Measurements from ENCODE around the gene ZNF362.

The ZNF362 gene

GRCh38 chr1:33336580-33336979 is 80.3 kb downstream of the ZNF362 start:
- no peaks in the 10 kb centered on the region for H3K27me3 Mint-ChIP-seq
- no peak overlapping the region for H3K4me3 Mint-ChIP-seq
- ATAC-seq: no peak
- H3K9me3 Mint-ChIP-seq: no peaks in the 10 kb centered on the region
- H3K36me3 Mint-ChIP-seq (ENCODE audit: low read depth): peaks cover 8% of the 10 kb centered on the region
- no peak overlapping the region for H3K27ac Mint-ChIP-seq
- peaks cover 10% of the 10 kb centered on the region for H3K4me1 Mint-ChIP-seq
- no peak for DNase-seq

GRCh38 chr1:33337441-33337840 is 81.1 kb downstream of the ZNF362 start:
- DNase-seq (no peak), ATAC-seq (no peak)
- H3K4me1 Mint-ChIP-seq: peaks cover 10% of the 10 kb centered on the region
- H3K4me3 Mint-ChIP-seq: no peak overlapping the region
- no peaks in the 10 kb centered on the region for H3K9me3 Mint-ChIP-seq
- no peaks in the 10 kb centered on the region for H3K27me3 Mint-ChIP-seq
- peaks cover 10% of the 10 kb centered on the region for H3K36me3 Mint-ChIP-seq (ENCODE audit: low read depth)
- no peak overlapping the region for H3K27ac Mint-ChIP-seq

- Mint-ChIP-seq H3K4me3 (no peak overlapping the region), H3K9me3 (no peaks in the 10 kb centered on the region), H3K4me1 (peaks cover 14% of the 10 kb centered on the region), H3K27ac (no peak overlapping the region), H3K36me3 (ENCODE audit: low read depth) (peaks cover 7% of the 10 kb centered on the region), H3K27me3 (no peaks in the 10 kb centered on the region)
- DNase-seq: no peak
- no peak for ATAC-seq
Observed at GRCh38 chr1:33338048-33338439, 81.8 kb downstream of the ZNF362 start.

GRCh38 chr1:33338440-33339211 is 82.3 kb downstream of the ZNF362 start:
- Mint-ChIP-seq H3K27ac (no peak overlapping the region), H3K36me3 (ENCODE audit: low read depth) (peaks cover 9% of the 10 kb centered on the region), H3K4me3 (no peak overlapping the region), H3K4me1 (peaks cover 14% of the 10 kb centered on the region), H3K9me3 (no peaks in the 10 kb centered on the region), H3K27me3 (no peaks in the 10 kb centered on the region)
- ATAC-seq (no peak), DNase-seq (no peak)

- Mint-ChIP-seq H3K27me3 (no peaks in the 10 kb centered on the region), H3K36me3 (ENCODE audit: low read depth) (peaks cover 15% of the 10 kb centered on the region), H3K4me3 (no peak overlapping the region), H3K27ac (no peak overlapping the region), H3K9me3 (no peaks in the 10 kb centered on the region), H3K4me1 (peaks cover 14% of the 10 kb centered on the region)
- no peak for ATAC-seq
- DNase-seq: no peak
Observed at GRCh38 chr1:33339413-33339812, 83.1 kb downstream of the ZNF362 start.

- H3K9me3 Mint-ChIP-seq: no peaks in the 10 kb centered on the region
- peaks cover 15% of the 10 kb centered on the region for H3K36me3 Mint-ChIP-seq (ENCODE audit: low read depth)
- no peak overlapping the region for H3K4me3 Mint-ChIP-seq
- H3K27me3 Mint-ChIP-seq: no peaks in the 10 kb centered on the region
- peaks cover 21% of the 10 kb centered on the region for H3K4me1 Mint-ChIP-seq
- ATAC-seq: no peak
- no peak for DNase-seq
- no peak overlapping the region for H3K27ac Mint-ChIP-seq
Observed at GRCh38 chr1:33341190-33341589, 84.9 kb downstream of the ZNF362 start.

- no peak overlapping the region for H3K27ac Mint-ChIP-seq
- no peaks in the 10 kb centered on the region for H3K9me3 Mint-ChIP-seq
- H3K4me3 Mint-ChIP-seq: no peak overlapping the region
- peaks cover 24% of the 10 kb centered on the region for H3K36me3 Mint-ChIP-seq (ENCODE audit: low read depth)
- no peaks in the 10 kb centered on the region for H3K27me3 Mint-ChIP-seq
- DNase-seq: no peak
- ATAC-seq: no peak
- peaks cover 31% of the 10 kb centered on the region for H3K4me1 Mint-ChIP-seq
Observed at GRCh38 chr1:33342041-33342723, 85.9 kb downstream of the ZNF362 start.

GRCh38 chr1:33343539-33343938 is 87.2 kb downstream of the ZNF362 start:
- Mint-ChIP-seq H3K27ac (no peak overlapping the region), H3K36me3 (ENCODE audit: low read depth) (peaks cover 26% of the 10 kb centered on the region), H3K4me1 (peaks cover 39% of the 10 kb centered on the region), H3K27me3 (no peaks in the 10 kb centered on the region), H3K9me3 (no peaks in the 10 kb centered on the region), H3K4me3 (no peak overlapping the region)
- ATAC-seq (no peak), DNase-seq (no peak)

- Mint-ChIP-seq H3K36me3 (ENCODE audit: low read depth) (peaks cover 26% of the 10 kb centered on the region), H3K9me3 (no peaks in the 10 kb centered on the region), H3K4me3 (no peak overlapping the region), H3K27me3 (no peaks in the 10 kb centered on the region), H3K4me1 (peaks cover 45% of the 10 kb centered on the region), H3K27ac (no peak overlapping the region)
- DNase-seq: no peak
- ATAC-seq: no peak
Observed at GRCh38 chr1:33344896-33345560, 88.7 kb downstream of the ZNF362 start.

- Mint-ChIP-seq H3K4me3 (peak overlapping the region; percentile 87), H3K27me3 (peaks cover 6% of the 10 kb centered on the region), H3K36me3 (ENCODE audit: low read depth) (peaks cover 25% of the 10 kb centered on the region), H3K27ac (peak overlapping the region; percentile 37), H3K9me3 (no peaks in the 10 kb centered on the region), H3K4me1 (peaks cover 55% of the 10 kb centered on the region)
- DNase-seq (no peak), ATAC-seq (no peak)
Observed at GRCh38 chr1:33346533-33346926, 90.2 kb downstream of the ZNF362 start.

- Mint-ChIP-seq H3K4me1 (peaks cover 55% of the 10 kb centered on the region), H3K27me3 (peaks cover 6% of the 10 kb centered on the region), H3K9me3 (no peaks in the 10 kb centered on the region), H3K36me3 (ENCODE audit: low read depth) (peaks cover 22% of the 10 kb centered on the region), H3K27ac (peak overlapping the region; percentile 67), H3K4me3 (peak overlapping the region; percentile 87)
- ATAC-seq (no peak), DNase-seq (no peak)
Observed at GRCh38 chr1:33346927-33347649, 90.8 kb downstream of the ZNF362 start.

GRCh38 chr1:33347650-33347992 is 91.3 kb downstream of the ZNF362 start:
- ATAC-seq (no peak), DNase-seq (no peak)
- Mint-ChIP-seq H3K9me3 (no peaks in the 10 kb centered on the region), H3K4me1 (peaks cover 53% of the 10 kb centered on the region), H3K27me3 (peaks cover 6% of the 10 kb centered on the region), H3K36me3 (ENCODE audit: low read depth) (peaks cover 22% of the 10 kb centered on the region), H3K27ac (peak overlapping the region; percentile 67), H3K4me3 (peak overlapping the region; percentile 87)

- H3K9me3 Mint-ChIP-seq: no peaks in the 10 kb centered on the region
- peak overlapping the region; percentile 76 for H3K27ac Mint-ChIP-seq
- DNase-seq: no peak
- ATAC-seq: no peak
- peaks cover 52% of the 10 kb centered on the region for H3K4me1 Mint-ChIP-seq
- H3K4me3 Mint-ChIP-seq: peak overlapping the region; percentile 87
- peaks cover 22% of the 10 kb centered on the region for H3K36me3 Mint-ChIP-seq (ENCODE audit: low read depth)
- peaks cover 6% of the 10 kb centered on the region for H3K27me3 Mint-ChIP-seq
Observed at GRCh38 chr1:33348194-33348593, 91.9 kb downstream of the ZNF362 start.

- DNase-seq (peak; percentile 33), ATAC-seq (peak; percentile 30)
- Mint-ChIP-seq H3K4me1 (peaks cover 52% of the 10 kb centered on the region), H3K27ac (peak overlapping the region; percentile 76), H3K27me3 (peaks cover 6% of the 10 kb centered on the region), H3K36me3 (ENCODE audit: low read depth) (peaks cover 18% of the 10 kb centered on the region), H3K9me3 (no peaks in the 10 kb centered on the region), H3K4me3 (peak overlapping the region; percentile 87)
Observed at GRCh38 chr1:33348676-33349080, 92.4 kb downstream of the ZNF362 start.

Measured in activated naive CD8-positive, alpha-beta T cell treated with anti-CD3 and anti-CD28 coated beads, Interleukin-2, amount 50 U/mL, for 24 hours (primary cell).